ENCODE results near the gene EBF3.

EBF3 gene

GRCh38 chr10:129958629-129959543, 5.2 kb downstream of the EBF3 start:
- no peak for TF ChIP-seq CTCF (IDR thresholded peaks at IDR 0.05; ENCODE audit: low read depth, low read length, missing control alignments)
- no peak overlapping the region for H3K4me3 ChIP-seq (replicated peaks; ENCODE audit: low read depth, low read length)
- no peak for DNase-seq (ENCODE audit: extremely low read depth, low read depth)

- no peak for TF ChIP-seq CTCF (IDR thresholded peaks at IDR 0.05; ENCODE audit: low read depth, low read length, missing control alignments)
- H3K4me3 ChIP-seq (replicated peaks; ENCODE audit: low read depth, low read length) = no peak overlapping the region
- no peak for DNase-seq (ENCODE audit: extremely low read depth, low read depth)
Observed at GRCh38 chr10:129958148-129958628, 5.9 kb downstream of the EBF3 start.

DNA sequence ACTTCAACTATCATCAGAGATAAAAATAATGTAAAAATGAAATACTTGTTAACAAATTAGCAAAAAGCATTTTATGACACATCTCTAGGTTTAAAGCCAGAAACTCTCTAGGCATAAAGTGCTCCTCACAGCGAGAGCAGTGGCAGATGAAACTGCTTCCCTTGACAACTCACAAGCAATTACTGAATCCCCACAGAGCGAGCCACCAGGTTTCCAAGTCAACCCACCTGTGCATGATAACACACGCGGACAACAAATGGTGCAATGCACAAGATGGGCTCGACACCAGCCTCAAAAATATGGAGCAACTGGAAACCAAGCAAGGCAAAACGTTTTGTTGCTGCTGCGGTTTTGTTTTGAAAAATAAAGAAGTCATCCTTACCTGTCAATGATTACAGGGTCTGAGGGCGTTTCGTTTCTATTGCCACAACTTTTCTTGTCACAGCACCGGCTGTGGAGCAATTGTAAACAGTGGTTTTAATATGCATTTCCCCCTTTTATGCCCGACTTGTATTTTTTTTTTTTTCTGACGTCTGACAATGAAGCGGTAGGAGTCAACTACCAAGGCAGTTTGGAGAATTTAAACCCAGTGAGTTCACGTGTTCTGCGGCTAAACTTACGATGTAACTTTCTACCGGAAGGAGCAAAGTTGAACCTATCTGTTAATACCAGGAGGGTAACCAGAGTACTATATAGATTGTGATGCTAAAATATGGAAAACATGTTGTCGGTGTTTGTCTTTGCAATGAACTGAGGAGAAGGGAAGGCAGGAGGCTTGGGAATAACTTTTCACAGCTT, 7.0 kb downstream of the EBF3 start:
- TF ChIP-seq CTCF (IDR thresholded peaks at IDR 0.05; ENCODE audit: low read depth, low read length, missing control alignments) = no peak
- DNase-seq (ENCODE audit: extremely low read depth, low read depth) = no peak
- H3K4me3 ChIP-seq (replicated peaks; ENCODE audit: low read depth, low read length) = no peak overlapping the region

GRCh38 chr10:129956286-129956670, 7.8 kb downstream of the EBF3 start:
- H3K4me3 ChIP-seq (replicated peaks; ENCODE audit: low read depth, low read length) = no peak overlapping the region
- DNase-seq (ENCODE audit: extremely low read depth, low read depth) = no peak
- TF ChIP-seq CTCF (IDR thresholded peaks at IDR 0.05; ENCODE audit: low read depth, low read length, missing control alignments) = no peak

GRCh38 chr10:129955601-129956285, 8.3 kb downstream of the EBF3 start:
- no peak overlapping the region for H3K4me3 ChIP-seq (replicated peaks; ENCODE audit: low read depth, low read length)
- no peak for TF ChIP-seq CTCF (IDR thresholded peaks at IDR 0.05; ENCODE audit: low read depth, low read length, missing control alignments)
- DNase-seq (ENCODE audit: extremely low read depth, low read depth) = no peak

GRCh38 chr10:129954492-129955315, 9.4 kb downstream of the EBF3 start:
- DNase-seq (ENCODE audit: extremely low read depth, low read depth) = no peak
- TF ChIP-seq CTCF (IDR thresholded peaks at IDR 0.05; ENCODE audit: low read depth, low read length, missing control alignments) = no peak
- H3K4me3 ChIP-seq (replicated peaks; ENCODE audit: low read depth, low read length) = no peak overlapping the region
